Middle frontal gyrus (tissue), 1 donor: ENCODE results near the gene TECR.
"Not testable (repeated sequence)": the region's sequence is repeated elsewhere in the genome, so short reads cannot be mapped to it uniquely, and the experiment has no call there.

ENCODE experiments used
- DNase-seq: peaks from one replicate; pipeline ENCODE4 v3.0.0-alpha.2; 2015; ENCODE audit warnings: low spot score; ENCODE audit errors: extremely low spot score

TECR gene

GRCh38 chr19:14533450-14533849 is 4.1 kb downstream of the TECR start:
- no peak for DNase-seq

- DNase-seq = no peak
These were observed 7.7 kb downstream of the TECR start for GRCh38 chr19:14536926-14537692.

GRCh38 chr19:14540741-14541525 is 11.5 kb downstream of the TECR start:
- no peak for DNase-seq

- not testable (repeated sequence) for DNase-seq
These were observed 12.6 kb downstream of the TECR start for GRCh38 chr19:14541979-14542378.

- no peak for DNase-seq
These were observed 13.4 kb downstream of the TECR start for GRCh38 chr19:14542711-14543328.

- DNase-seq = no peak
These were observed 14.7 kb downstream of the TECR start for GRCh38 chr19:14544047-14544446.

GRCh38 chr19:14544977-14545715 is 15.8 kb downstream of the TECR start:
- DNase-seq = peak; percentile 69

GRCh38 chr19:14545716-14546082 is 16.3 kb downstream of the TECR start:
- DNase-seq = no peak

- DNase-seq = no peak
These were observed 20.9 kb downstream of the TECR start for GRCh38 chr19:14550201-14550754.

GRCh38 chr19:14551134-14552005 is 22.0 kb downstream of the TECR start:
- not testable (repeated sequence) for DNase-seq

GRCh38 chr19:14552006-14552360 is 22.6 kb downstream of the TECR start:
- not testable (repeated sequence) for DNase-seq

GRCh38 chr19:14553042-14553938 is 23.9 kb downstream of the TECR start:
- DNase-seq = no peak

- DNase-seq = no peak
These were observed 24.5 kb downstream of the TECR start for GRCh38 chr19:14553939-14554243.

GRCh38 chr19:14554382-14554812 is 25.0 kb downstream of the TECR start:
- DNase-seq = no peak

GRCh38 chr19:14555918-14556661 is 26.7 kb downstream of the TECR start:
- DNase-seq = no peak

GRCh38 chr19:14556662-14557188 is 27.3 kb downstream of the TECR start:
- DNase-seq = peak; percentile 58

GRCh38 chr19:14558370-14559066 is 29.1 kb downstream of the TECR start:
- no peak for DNase-seq
